Upper lobe of left lung (tissue), 4 donors: Measurements from ENCODE around the gene MAML1.
A peak's percentile ranks its signal among the peaks of the same experiment; 100 is the strongest.

Experiments used
- POLR2A ChIP-seq, 4 donors: fragments of 450-650 bp; IDR thresholded peaks; one replicate each; pipeline ENCODE4 v1.5.1; 2016 to 2017; ENCODE audit warnings: antibody characterized with exemption in 4 of 4, mild to moderate bottlenecking in 2 of 4
- POLR2AphosphoS5 ChIP-seq, 2 donors: sonication (generic); formaldehyde crosslinking; IDR thresholded peaks; one replicate each; pipeline ENCODE4 v1.5.1; 2017; ENCODE audit warnings: antibody characterized with exemption in 2 of 2
- TF ChIP-seq, protein P1 (sequence below), 6 experiments: fragments of 450-650 bp in 4 of 6; fragments of 200-600 bp in 2 of 6; sonication (generic) in 2 of 6; IDR thresholded peaks; one replicate each; pipeline ENCODE4 v1.5.1; 2016 to 2019; ENCODE audit warnings: antibody characterized with exemption in 6 of 6

GRCh38 chr5:179732918-179733771 is 523 bp downstream of the MAML1 start:
- no peak for TF ChIP-seq POLR2AphosphoS5 (IDR thresholded peaks at IDR 0.05)
- TF ChIP-seq, protein P1, sequence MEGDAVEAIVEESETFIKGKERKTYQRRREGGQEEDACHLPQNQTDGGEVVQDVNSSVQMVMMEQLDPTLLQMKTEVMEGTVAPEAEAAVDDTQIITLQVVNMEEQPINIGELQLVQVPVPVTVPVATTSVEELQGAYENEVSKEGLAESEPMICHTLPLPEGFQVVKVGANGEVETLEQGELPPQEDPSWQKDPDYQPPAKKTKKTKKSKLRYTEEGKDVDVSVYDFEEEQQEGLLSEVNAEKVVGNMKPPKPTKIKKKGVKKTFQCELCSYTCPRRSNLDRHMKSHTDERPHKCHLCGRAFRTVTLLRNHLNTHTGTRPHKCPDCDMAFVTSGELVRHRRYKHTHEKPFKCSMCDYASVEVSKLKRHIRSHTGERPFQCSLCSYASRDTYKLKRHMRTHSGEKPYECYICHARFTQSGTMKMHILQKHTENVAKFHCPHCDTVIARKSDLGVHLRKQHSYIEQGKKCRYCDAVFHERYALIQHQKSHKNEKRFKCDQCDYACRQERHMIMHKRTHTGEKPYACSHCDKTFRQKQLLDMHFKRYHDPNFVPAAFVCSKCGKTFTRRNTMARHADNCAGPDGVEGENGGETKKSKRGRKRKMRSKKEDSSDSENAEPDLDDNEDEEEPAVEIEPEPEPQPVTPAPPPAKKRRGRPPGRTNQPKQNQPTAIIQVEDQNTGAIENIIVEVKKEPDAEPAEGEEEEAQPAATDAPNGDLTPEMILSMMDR (IDR thresholded peaks at IDR 0.05) = peak in 3 of 6 experiments; percentile 5 to 13 (median 7)
- no peak for TF ChIP-seq POLR2A (IDR thresholded peaks at IDR 0.05)
